WTC11 (cell line): ENCODE measurements around the gene SYNGR3. TPM values are rescaled to one million over a fixed set of nuclear protein-coding genes. Genes with fewer than 3 reads are reported as not detected.
A peak's percentile ranks its signal among the peaks of the same experiment; 100 is the strongest.

Experiments
- ATAC-seq: fragments of 200-7000 bp; cut with Tn5 transposase; 2 replicates; pipeline ENCODE4 v1.10.0; 2021; ENCODE audit warnings: mild to moderate bottlenecking, moderate library complexity
- CTCF ChIA-PET: fragments of 300-600 bp; sonication (Branson Sonifier 250); formaldehyde crosslinking; loops from one replicate; lab custom pipeline; 2021; ENCODE audit warnings: antibody characterized with exemption; lab: Charles Lee
- POLR2A ChIA-PET: fragments of 350-600 bp; sonication (Branson Sonifier 250); formaldehyde crosslinking; loops from one replicate; lab custom pipeline; 2021; ENCODE audit warnings: antibody characterized with exemption; lab: Charles Lee
- DNase-seq: peaks from one replicate; pipeline ENCODE4 v3.0.0; 2021; ENCODE audit warnings: low spot score
- H3K27ac Mint-ChIP-seq: 2 replicates; pipeline ENCODE4 v1.8.0; 2021; ENCODE audit warnings: mixed read lengths
- H3K27me3 Mint-ChIP-seq: 2 replicates; pipeline ENCODE4 v1.8.0; 2021; ENCODE audit warnings: low read depth, mild to moderate bottlenecking, moderate library complexity, mixed read lengths
- H3K36me3 Mint-ChIP-seq: 2 replicates; pipeline ENCODE4 v1.8.0; 2021; ENCODE audit warnings: mixed read lengths
- H3K4me1 Mint-ChIP-seq: 2 replicates; pipeline ENCODE4 v1.8.0; 2022; ENCODE audit warnings: mixed read lengths
- H3K4me3 Mint-ChIP-seq: 2 replicates; pipeline ENCODE4 v1.8.0; 2021; ENCODE audit warnings: mild to moderate bottlenecking, moderate library complexity, mixed read lengths
- H3K9me3 Mint-ChIP-seq: 2 replicates; pipeline ENCODE4 v1.8.0; 2021; ENCODE audit warnings: mixed read lengths
- ATF3 ChIP-seq: sonication (generic); formaldehyde crosslinking; conservative IDR thresholded peaks from 2 replicates; pipeline ENCODE4 v1.8.1; 2022; ENCODE audit warnings: mild to moderate bottlenecking, missing genetic modification reagents
- ELF4 ChIP-seq: sonication (generic); formaldehyde crosslinking; IDR thresholded peaks from 2 replicates; pipeline ENCODE4 v1.8.1; 2022; ENCODE audit warnings: low read depth, mild to moderate bottlenecking, moderate library complexity, missing genetic modification reagents
- FOXJ3 ChIP-seq: sonication (generic); formaldehyde crosslinking; IDR thresholded peaks from 2 replicates; pipeline ENCODE4 v1.9.0; 2021; ENCODE audit warnings: missing genetic modification reagents, mild to moderate bottlenecking, borderline replicate concordance
- HMGXB4 ChIP-seq: sonication (generic); formaldehyde crosslinking; IDR thresholded peaks from 2 replicates; pipeline ENCODE4 v1.8.1; 2023; ENCODE audit warnings: mild to moderate bottlenecking, moderate library complexity, missing genetic modification reagents
- IRF1 ChIP-seq: sonication (generic); formaldehyde crosslinking; IDR thresholded peaks from 2 replicates; pipeline ENCODE4 v1.8.0; 2023; ENCODE audit warnings: missing genetic modification reagents
- IRF2 ChIP-seq: sonication (generic); formaldehyde crosslinking; IDR thresholded peaks from 2 replicates; pipeline ENCODE4 v1.8.0; 2022; ENCODE audit warnings: low read depth, missing genetic modification reagents, borderline replicate concordance
- NFATC4 ChIP-seq: fragments of 250-450 bp; sonication (Bioruptor Pico); IDR thresholded peaks from 2 replicates; pipeline ENCODE4 v1.9.0; 2021; ENCODE audit warnings: mild to moderate bottlenecking
- NFYB ChIP-seq: sonication (generic); formaldehyde crosslinking; conservative IDR thresholded peaks from 2 replicates; pipeline ENCODE4 v1.8.0; 2022; ENCODE audit warnings: low read depth, missing genetic modification reagents
- STAT6 ChIP-seq: sonication (generic); formaldehyde crosslinking; conservative IDR thresholded peaks from 2 replicates; pipeline ENCODE4 v1.8.1; 2023; ENCODE audit warnings: mild to moderate bottlenecking, low read depth, missing genetic modification reagents, moderate library complexity
- total RNA-seq: library from RNA; stranded (reverse); gene quantifications from 3 replicates; pipeline ENCODE4 v1.2.3, GENCODE V29; 2021
- TF ChIP-seq, protein P1 (sequence below): fragments of 250-450 bp; sonication (Bioruptor Pico); IDR thresholded peaks from 2 replicates; pipeline ENCODE4 v1.9.0; 2021; ENCODE audit warnings: mild to moderate bottlenecking
- TF ChIP-seq, protein P2 (sequence below): fragments of 250-450 bp; sonication (Bioruptor Pico); IDR thresholded peaks from 2 replicates; pipeline ENCODE4 v1.9.0; 2021; ENCODE audit warnings: mild to moderate bottlenecking
- TF ChIP-seq, protein P3 (sequence below): sonication (generic); formaldehyde crosslinking; IDR thresholded peaks from 2 replicates; pipeline ENCODE4 v1.8.0; 2022; ENCODE audit warnings: mild to moderate bottlenecking, missing genetic modification reagents
- TF ChIP-seq, protein P4 (sequence below): fragments of 250-450 bp; sonication (Bioruptor Pico); IDR thresholded peaks from 2 replicates; pipeline ENCODE4 v1.9.0; 2021; ENCODE audit warnings: mild to moderate bottlenecking, borderline replicate concordance
- TF ChIP-seq, protein P5 (sequence below): fragments of 250-450 bp; sonication (Bioruptor Pico); IDR thresholded peaks from 2 replicates; pipeline ENCODE4 v1.8.0; 2021; ENCODE audit warnings: mild to moderate bottlenecking
- TF ChIP-seq, protein P6 (sequence below): sonication (generic); formaldehyde crosslinking; IDR thresholded peaks from 2 replicates; pipeline ENCODE4 v1.8.1; 2023; ENCODE audit warnings: mild to moderate bottlenecking, missing genetic modification reagents

SYNGR3 gene
- total RNA-seq, 1 experiment from 2014 or later, result 41.5 TPM

GRCh38 chr16:2025251-2025650 is 35.5 kb downstream of the SYNGR3 start:
- no peaks in the 10 kb centered on the region for H3K9me3 Mint-ChIP-seq
- DNase-seq, result no peak
- H3K27ac Mint-ChIP-seq, result no peak overlapping the region
- H3K36me3 Mint-ChIP-seq, result no peaks in the 10 kb centered on the region
- TF ChIP-seq, protein P1, sequence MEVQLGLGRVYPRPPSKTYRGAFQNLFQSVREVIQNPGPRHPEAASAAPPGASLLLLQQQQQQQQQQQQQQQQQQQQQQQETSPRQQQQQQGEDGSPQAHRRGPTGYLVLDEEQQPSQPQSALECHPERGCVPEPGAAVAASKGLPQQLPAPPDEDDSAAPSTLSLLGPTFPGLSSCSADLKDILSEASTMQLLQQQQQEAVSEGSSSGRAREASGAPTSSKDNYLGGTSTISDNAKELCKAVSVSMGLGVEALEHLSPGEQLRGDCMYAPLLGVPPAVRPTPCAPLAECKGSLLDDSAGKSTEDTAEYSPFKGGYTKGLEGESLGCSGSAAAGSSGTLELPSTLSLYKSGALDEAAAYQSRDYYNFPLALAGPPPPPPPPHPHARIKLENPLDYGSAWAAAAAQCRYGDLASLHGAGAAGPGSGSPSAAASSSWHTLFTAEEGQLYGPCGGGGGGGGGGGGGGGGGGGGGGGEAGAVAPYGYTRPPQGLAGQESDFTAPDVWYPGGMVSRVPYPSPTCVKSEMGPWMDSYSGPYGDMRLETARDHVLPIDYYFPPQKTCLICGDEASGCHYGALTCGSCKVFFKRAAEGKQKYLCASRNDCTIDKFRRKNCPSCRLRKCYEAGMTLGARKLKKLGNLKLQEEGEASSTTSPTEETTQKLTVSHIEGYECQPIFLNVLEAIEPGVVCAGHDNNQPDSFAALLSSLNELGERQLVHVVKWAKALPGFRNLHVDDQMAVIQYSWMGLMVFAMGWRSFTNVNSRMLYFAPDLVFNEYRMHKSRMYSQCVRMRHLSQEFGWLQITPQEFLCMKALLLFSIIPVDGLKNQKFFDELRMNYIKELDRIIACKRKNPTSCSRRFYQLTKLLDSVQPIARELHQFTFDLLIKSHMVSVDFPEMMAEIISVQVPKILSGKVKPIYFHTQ (CRISPR knock-in tag), result no peak
- TF ChIP-seq, protein P2, sequence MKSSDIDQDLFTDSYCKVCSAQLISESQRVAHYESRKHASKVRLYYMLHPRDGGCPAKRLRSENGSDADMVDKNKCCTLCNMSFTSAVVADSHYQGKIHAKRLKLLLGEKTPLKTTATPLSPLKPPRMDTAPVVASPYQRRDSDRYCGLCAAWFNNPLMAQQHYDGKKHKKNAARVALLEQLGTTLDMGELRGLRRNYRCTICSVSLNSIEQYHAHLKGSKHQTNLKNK (CRISPR knock-in tag), result no peak
- TF ChIP-seq ELF4, result no peak
- TF ChIP-seq, protein P3, sequence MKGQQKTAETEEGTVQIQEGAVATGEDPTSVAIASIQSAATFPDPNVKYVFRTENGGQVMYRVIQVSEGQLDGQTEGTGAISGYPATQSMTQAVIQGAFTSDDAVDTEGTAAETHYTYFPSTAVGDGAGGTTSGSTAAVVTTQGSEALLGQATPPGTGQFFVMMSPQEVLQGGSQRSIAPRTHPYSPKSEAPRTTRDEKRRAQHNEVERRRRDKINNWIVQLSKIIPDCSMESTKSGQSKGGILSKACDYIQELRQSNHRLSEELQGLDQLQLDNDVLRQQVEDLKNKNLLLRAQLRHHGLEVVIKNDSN (CRISPR knock-in tag), result no peak
- TF ChIP-seq, protein P4, sequence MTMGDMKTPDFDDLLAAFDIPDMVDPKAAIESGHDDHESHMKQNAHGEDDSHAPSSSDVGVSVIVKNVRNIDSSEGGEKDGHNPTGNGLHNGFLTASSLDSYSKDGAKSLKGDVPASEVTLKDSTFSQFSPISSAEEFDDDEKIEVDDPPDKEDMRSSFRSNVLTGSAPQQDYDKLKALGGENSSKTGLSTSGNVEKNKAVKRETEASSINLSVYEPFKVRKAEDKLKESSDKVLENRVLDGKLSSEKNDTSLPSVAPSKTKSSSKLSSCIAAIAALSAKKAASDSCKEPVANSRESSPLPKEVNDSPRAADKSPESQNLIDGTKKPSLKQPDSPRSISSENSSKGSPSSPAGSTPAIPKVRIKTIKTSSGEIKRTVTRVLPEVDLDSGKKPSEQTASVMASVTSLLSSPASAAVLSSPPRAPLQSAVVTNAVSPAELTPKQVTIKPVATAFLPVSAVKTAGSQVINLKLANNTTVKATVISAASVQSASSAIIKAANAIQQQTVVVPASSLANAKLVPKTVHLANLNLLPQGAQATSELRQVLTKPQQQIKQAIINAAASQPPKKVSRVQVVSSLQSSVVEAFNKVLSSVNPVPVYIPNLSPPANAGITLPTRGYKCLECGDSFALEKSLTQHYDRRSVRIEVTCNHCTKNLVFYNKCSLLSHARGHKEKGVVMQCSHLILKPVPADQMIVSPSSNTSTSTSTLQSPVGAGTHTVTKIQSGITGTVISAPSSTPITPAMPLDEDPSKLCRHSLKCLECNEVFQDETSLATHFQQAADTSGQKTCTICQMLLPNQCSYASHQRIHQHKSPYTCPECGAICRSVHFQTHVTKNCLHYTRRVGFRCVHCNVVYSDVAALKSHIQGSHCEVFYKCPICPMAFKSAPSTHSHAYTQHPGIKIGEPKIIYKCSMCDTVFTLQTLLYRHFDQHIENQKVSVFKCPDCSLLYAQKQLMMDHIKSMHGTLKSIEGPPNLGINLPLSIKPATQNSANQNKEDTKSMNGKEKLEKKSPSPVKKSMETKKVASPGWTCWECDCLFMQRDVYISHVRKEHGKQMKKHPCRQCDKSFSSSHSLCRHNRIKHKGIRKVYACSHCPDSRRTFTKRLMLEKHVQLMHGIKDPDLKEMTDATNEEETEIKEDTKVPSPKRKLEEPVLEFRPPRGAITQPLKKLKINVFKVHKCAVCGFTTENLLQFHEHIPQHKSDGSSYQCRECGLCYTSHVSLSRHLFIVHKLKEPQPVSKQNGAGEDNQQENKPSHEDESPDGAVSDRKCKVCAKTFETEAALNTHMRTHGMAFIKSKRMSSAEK (CRISPR knock-in tag), result no peak
- TF ChIP-seq ATF3 (CRISPR knock-in tag), result no peak
- TF ChIP-seq, protein P5, sequence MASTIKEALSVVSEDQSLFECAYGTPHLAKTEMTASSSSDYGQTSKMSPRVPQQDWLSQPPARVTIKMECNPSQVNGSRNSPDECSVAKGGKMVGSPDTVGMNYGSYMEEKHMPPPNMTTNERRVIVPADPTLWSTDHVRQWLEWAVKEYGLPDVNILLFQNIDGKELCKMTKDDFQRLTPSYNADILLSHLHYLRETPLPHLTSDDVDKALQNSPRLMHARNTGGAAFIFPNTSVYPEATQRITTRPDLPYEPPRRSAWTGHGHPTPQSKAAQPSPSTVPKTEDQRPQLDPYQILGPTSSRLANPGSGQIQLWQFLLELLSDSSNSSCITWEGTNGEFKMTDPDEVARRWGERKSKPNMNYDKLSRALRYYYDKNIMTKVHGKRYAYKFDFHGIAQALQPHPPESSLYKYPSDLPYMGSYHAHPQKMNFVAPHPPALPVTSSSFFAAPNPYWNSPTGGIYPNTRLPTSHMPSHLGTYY (CRISPR knock-in tag), result no peak
- CTCF ChIA-PET, result interaction anchor here (0.6 to 3.5 kb wide), 4 partner anchors 9 to 118 kb away, joined by 3 to 27 read pairs (median 4); partner anchors contain the start of genes NTHL1 and TSC2
- peaks cover 54% of the 10 kb centered on the region for H3K27me3 Mint-ChIP-seq
- POLR2A ChIA-PET, result interaction anchor here (0.7 kb wide), 1 partner anchor 122 kb away, joined by 3 read pairs; no protein-coding TSS in a partner anchor
- peaks cover 14% of the 10 kb centered on the region for H3K4me1 Mint-ChIP-seq
- no peak for ATAC-seq
- H3K4me3 Mint-ChIP-seq, result no peak overlapping the region

DNA sequence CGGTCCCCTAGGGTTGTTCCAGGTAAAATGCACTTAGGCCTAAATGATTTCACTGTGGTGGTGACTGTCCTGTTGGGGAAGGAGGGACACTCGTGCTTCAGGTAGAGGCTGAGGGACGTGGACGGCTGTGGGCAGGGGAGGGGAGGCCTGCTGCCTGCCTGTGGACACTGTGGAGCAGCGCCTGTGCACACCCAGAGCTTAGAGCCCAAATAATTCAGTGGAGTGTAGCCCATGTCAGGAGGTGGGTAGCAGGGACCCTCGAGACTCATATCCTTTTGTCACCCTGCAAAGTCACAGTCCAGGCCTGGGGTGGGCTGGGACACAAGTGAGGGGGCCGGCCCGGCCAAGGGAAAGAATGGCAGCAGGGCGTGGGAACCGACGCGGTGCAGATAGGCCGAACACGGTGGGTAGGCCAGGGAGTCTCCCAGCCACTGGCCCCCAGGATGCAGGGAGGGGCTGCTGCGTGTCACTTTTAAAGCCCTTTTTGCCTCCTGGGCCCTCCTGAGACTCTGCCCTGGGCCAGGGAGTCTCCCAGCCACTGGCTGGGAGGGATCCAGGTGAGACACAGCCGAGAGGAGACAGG is 36.2 kb downstream of the SYNGR3 start:
- Mint-ChIP-seq H3K9me3 (no peaks in the 10 kb centered on the region), H3K4me3 (peak overlapping the region; percentile 53), H3K27me3 (peaks cover 47% of the 10 kb centered on the region), H3K4me1 (peaks cover 12% of the 10 kb centered on the region), H3K36me3 (no peaks in the 10 kb centered on the region), H3K27ac (no peak overlapping the region)
- ChIA-PET POLR2A (interaction anchor here (0.6 to 0.7 kb wide), 2 partner anchors 56 to 121 kb away, joined by 3 to 4 read pairs; no protein-coding TSS in a partner anchor), CTCF (interaction anchor here (0.6 to 2.3 kb wide), 5 partner anchors 9 to 117 kb away, joined by 3 to 16 read pairs (median 3); partner anchors contain the start of genes NTHL1 and TSC2)
- DNase-seq (no peak), ATAC-seq (no peak)
- TF ChIP-seq, protein P6, sequence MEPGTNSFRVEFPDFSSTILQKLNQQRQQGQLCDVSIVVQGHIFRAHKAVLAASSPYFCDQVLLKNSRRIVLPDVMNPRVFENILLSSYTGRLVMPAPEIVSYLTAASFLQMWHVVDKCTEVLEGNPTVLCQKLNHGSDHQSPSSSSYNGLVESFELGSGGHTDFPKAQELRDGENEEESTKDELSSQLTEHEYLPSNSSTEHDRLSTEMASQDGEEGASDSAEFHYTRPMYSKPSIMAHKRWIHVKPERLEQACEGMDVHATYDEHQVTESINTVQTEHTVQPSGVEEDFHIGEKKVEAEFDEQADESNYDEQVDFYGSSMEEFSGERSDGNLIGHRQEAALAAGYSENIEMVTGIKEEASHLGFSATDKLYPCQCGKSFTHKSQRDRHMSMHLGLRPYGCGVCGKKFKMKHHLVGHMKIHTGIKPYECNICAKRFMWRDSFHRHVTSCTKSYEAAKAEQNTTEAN (CRISPR knock-in tag), result no peak
- TF ChIP-seq IRF1 (CRISPR knock-in tag) (no peak), NFATC4 (CRISPR knock-in tag) (no peak), IRF2 (CRISPR knock-in tag) (no peak), FOXJ3 (no peak), HMGXB4 (CRISPR knock-in tag) (no peak), NFYB (no peak), STAT6 (CRISPR knock-in tag) (no peak)
